ENCODE data around the gene BEST2. TPM values are rescaled to one million over a fixed set of nuclear protein-coding genes. Genes with fewer than 3 reads are reported as not detected.

BEST2 gene
- total RNA-seq, 1 experiment from 2014 or later: 0.10 TPM

DNA sequence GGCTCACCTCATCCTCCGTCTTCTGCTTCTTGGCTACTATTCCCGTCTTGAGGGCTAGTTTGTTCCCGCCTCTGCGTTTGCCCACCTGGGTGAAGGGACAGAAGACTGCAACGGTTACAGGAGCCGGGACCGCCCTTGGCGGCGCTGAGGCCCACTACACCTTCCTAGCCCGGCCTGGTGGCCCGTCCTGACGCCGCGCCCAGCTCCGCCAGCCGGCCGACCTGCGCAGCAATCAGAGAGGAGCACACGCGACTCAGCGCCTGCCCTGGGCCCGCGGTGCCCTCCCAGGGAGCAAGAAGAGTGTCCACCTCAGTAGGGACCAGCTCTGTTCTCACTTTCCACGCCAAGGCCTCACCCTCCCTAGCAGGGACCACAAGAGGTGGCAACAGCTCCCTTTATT is 20.3 kb upstream of the BEST2 start (continued):
- TF ChIP-seq, protein P1, sequence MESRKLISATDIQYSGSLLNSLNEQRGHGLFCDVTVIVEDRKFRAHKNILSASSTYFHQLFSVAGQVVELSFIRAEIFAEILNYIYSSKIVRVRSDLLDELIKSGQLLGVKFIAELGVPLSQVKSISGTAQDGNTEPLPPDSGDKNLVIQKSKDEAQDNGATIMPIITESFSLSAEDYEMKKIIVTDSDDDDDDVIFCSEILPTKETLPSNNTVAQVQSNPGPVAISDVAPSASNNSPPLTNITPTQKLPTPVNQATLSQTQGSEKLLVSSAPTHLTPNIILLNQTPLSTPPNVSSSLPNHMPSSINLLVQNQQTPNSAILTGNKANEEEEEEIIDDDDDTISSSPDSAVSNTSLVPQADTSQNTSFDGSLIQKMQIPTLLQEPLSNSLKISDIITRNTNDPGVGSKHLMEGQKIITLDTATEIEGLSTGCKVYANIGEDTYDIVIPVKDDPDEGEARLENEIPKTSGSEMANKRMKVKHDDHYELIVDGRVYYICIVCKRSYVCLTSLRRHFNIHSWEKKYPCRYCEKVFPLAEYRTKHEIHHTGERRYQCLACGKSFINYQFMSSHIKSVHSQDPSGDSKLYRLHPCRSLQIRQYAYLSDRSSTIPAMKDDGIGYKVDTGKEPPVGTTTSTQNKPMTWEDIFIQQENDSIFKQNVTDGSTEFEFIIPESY (IDR thresholded peaks at IDR 0.05; ENCODE audit: extremely low read depth, insufficient replicate concordance, low read length): no peak
- no peak for TF ChIP-seq ZFX (IDR thresholded peaks at IDR 0.05)
- no peak for TF ChIP-seq POLR2A (IDR thresholded peaks at IDR 0.05; ENCODE audit: borderline replicate concordance, extremely low read depth, insufficient read depth, insufficient read length)
- TF ChIP-seq RAD21 (IDR thresholded peaks at IDR 0.05; ENCODE audit: low read depth): no peak

DNA sequence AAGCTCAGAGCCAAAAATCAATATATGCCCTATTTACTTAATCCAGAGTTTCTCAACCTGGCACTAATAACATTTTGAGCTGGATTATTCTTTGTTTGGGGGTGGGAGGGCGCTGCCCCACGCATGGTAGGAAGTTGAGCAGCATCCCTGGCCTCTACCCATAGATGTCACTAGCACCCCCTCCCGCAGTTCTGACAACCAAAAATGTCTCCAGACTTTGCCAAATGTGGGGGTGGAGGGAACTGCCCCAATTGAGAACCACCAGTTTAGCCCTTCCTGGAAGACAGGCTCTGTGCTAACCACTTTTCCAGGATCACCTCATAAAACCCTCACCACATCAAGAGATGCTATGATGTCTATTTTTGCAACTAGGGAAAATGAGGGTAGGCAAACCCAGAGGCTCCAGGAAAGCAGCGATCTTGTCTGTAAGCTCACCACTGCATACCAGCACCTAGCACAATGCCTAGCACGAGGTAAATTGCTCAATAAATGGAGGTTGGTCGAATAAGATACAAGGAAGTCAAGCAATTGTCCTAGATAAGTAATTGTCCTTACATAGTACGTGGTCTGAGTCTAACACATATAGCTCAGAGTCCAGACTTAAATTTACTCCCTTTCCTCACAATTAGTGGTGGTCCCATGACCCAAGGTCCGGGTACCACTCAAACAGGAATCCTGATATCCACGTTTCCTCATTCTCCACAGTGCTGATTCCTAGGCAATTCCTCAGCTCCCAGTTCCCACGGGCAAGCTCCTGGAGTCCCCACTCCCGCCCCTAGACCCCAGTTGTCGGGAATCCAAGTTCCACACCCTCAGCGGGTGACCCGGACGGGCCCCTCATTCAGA is 18.0 kb upstream of the BEST2 start:
- ChIA-PET RAD21 (ENCODE audit: low non-redundant PET in 1 of 2, low total read pairs in 2 of 2, uncharacterized antibody in 2 of 2, unreplicated experiment in 2 of 2) (interaction anchor here in 1 of 2 experiments (1.1 kb wide), 1 partner anchor 11 kb away, joined by 5 read pairs; no protein-coding TSS in a partner anchor), CTCF (interaction anchor here (0.7 to 2.7 kb wide), 8 partner anchors 10 to 92 kb away, joined by 3 to 17 read pairs (median 4); partner anchors contain the start of gene TNPO2), POLR2A (interaction anchor here (1.3 to 1.8 kb wide), 3 partner anchors 10 to 59 kb away, joined by 4 to 23 read pairs (median 4); partner anchors contain the start of gene TNPO2)
- no peaks in the 10 kb centered on the region for H3K9me3 ChIP-seq (ENCODE audit: control insufficient read depth in 1 of 2, insufficient read depth in 1 of 2, low read depth in 1 of 2, low read length in 2 of 2)
- intact Hi-C loops (cut with micrococcal nuclease): no loop called here
- TSS peak; percentile 46 for BruUV-seq (replicated peaks)
- peak overlapping the region; percentile 95 for H3K9ac ChIP-seq (ENCODE audit: low read length)
- H3K36me3 ChIP-seq (ENCODE audit: control insufficient read depth in 1 of 2, insufficient read depth in 2 of 2, low read length in 2 of 2): peaks cover 30 to 32% of the 10 kb centered on the region in 2 experiments
- DNase-seq (ENCODE audit: low read depth, low spot score): no peak
- no peak for ATAC-seq
- H3K4me1 ChIP-seq (ENCODE audit: control insufficient read depth in 1 of 2, insufficient read depth in 2 of 2, low read length in 2 of 2): peaks cover 25 to 36% of the 10 kb centered on the region in 2 experiments
- no peaks in the 10 kb centered on the region for H3K27me3 ChIP-seq (ENCODE audit: insufficient read depth, low read length)
- H3K9me2 ChIP-seq (ENCODE audit: insufficient read depth): no peaks in the 10 kb centered on the region
- H3K4me2 ChIP-seq (ENCODE audit: low read length): peak overlapping the region; percentile 98
- peaks cover 13% of the 10 kb centered on the region; the same call in 1 of the 2 replicates for H4K20me1 ChIP-seq (ENCODE audit: insufficient read depth)
- H3K4me3 ChIP-seq (replicated peaks in 1 of 2; ENCODE audit: low read depth in 1 of 2, low read length in 2 of 2): peak overlapping the region; percentile 73 to 89
- no peak overlapping the region for H2AFZ ChIP-seq (ENCODE audit: low read depth, low read length, poor library complexity, severe bottlenecking)
- peaks cover 64% of the 10 kb centered on the region for H3K79me2 ChIP-seq (ENCODE audit: insufficient read depth, low read length)
- H3K27ac ChIP-seq (ENCODE audit: low read depth, low read length): peak overlapping the region; percentile 91
- TF ChIP-seq TCF7L2 (IDR thresholded peaks at IDR 0.05; ENCODE audit: borderline replicate concordance, extremely low read depth, insufficient read depth, insufficient read length) (no peak), FOSL1 (IDR thresholded peaks at IDR 0.05; ENCODE audit: low read depth) (no peak), SIN3A (IDR thresholded peaks at IDR 0.05; ENCODE audit: low read depth) (no peak), CBX3 (IDR thresholded peaks at IDR 0.05; ENCODE audit: low read depth) (no peak), ELF1 (IDR thresholded peaks at IDR 0.05; ENCODE audit: borderline replicate concordance, low read depth) (no peak; the same call in 1 of the 2 replicates), POLR2A (IDR thresholded peaks at IDR 0.05; ENCODE audit: borderline replicate concordance, extremely low read depth, insufficient read depth, insufficient read length) (no peak), SP1 (IDR thresholded peaks at IDR 0.05; ENCODE audit: low read depth) (no peak), ZNF274 (IDR thresholded peaks at IDR 0.05; ENCODE audit: low read depth, low read length) (no peak), CEBPB (IDR thresholded peaks at IDR 0.05; ENCODE audit: low read depth) (no peak)
- TF ChIP-seq, protein P2, sequence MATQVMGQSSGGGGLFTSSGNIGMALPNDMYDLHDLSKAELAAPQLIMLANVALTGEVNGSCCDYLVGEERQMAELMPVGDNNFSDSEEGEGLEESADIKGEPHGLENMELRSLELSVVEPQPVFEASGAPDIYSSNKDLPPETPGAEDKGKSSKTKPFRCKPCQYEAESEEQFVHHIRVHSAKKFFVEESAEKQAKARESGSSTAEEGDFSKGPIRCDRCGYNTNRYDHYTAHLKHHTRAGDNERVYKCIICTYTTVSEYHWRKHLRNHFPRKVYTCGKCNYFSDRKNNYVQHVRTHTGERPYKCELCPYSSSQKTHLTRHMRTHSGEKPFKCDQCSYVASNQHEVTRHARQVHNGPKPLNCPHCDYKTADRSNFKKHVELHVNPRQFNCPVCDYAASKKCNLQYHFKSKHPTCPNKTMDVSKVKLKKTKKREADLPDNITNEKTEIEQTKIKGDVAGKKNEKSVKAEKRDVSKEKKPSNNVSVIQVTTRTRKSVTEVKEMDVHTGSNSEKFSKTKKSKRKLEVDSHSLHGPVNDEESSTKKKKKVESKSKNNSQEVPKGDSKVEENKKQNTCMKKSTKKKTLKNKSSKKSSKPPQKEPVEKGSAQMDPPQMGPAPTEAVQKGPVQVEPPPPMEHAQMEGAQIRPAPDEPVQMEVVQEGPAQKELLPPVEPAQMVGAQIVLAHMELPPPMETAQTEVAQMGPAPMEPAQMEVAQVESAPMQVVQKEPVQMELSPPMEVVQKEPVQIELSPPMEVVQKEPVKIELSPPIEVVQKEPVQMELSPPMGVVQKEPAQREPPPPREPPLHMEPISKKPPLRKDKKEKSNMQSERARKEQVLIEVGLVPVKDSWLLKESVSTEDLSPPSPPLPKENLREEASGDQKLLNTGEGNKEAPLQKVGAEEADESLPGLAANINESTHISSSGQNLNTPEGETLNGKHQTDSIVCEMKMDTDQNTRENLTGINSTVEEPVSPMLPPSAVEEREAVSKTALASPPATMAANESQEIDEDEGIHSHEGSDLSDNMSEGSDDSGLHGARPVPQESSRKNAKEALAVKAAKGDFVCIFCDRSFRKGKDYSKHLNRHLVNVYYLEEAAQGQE (IDR thresholded peaks at IDR 0.05; ENCODE audit: low read depth): no peak
- TF ChIP-seq, protein P3, sequence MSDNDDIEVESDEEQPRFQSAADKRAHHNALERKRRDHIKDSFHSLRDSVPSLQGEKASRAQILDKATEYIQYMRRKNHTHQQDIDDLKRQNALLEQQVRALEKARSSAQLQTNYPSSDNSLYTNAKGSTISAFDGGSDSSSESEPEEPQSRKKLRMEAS (IDR thresholded peaks at IDR 0.05): 0 out of 2 replicates have a peak, but pooled peaks have one; percentile 44
- TF ChIP-seq, protein P4, sequence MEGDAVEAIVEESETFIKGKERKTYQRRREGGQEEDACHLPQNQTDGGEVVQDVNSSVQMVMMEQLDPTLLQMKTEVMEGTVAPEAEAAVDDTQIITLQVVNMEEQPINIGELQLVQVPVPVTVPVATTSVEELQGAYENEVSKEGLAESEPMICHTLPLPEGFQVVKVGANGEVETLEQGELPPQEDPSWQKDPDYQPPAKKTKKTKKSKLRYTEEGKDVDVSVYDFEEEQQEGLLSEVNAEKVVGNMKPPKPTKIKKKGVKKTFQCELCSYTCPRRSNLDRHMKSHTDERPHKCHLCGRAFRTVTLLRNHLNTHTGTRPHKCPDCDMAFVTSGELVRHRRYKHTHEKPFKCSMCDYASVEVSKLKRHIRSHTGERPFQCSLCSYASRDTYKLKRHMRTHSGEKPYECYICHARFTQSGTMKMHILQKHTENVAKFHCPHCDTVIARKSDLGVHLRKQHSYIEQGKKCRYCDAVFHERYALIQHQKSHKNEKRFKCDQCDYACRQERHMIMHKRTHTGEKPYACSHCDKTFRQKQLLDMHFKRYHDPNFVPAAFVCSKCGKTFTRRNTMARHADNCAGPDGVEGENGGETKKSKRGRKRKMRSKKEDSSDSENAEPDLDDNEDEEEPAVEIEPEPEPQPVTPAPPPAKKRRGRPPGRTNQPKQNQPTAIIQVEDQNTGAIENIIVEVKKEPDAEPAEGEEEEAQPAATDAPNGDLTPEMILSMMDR (IDR thresholded peaks at IDR 0.05 in 2 of 3, conservative IDR thresholded peaks at IDR 0.05 in 1 of 3; ENCODE audit: borderline replicate concordance in 1 of 3, insufficient read depth in 1 of 3, low read depth in 2 of 3, low read length in 2 of 3): peak in 2 of 3 experiments; percentile 51 to 58; a peak in 5 of 6 replicates

All from HCT116 (cell line).